ENCODE data around the gene OR4K13.

Gene OR4K13, protein sequence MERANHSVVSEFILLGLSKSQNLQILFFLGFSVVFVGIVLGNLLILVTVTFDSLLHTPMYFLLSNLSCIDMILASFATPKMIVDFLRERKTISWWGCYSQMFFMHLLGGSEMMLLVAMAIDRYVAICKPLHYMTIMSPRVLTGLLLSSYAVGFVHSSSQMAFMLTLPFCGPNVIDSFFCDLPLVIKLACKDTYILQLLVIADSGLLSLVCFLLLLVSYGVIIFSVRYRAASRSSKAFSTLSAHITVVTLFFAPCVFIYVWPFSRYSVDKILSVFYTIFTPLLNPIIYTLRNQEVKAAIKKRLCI

DNA sequence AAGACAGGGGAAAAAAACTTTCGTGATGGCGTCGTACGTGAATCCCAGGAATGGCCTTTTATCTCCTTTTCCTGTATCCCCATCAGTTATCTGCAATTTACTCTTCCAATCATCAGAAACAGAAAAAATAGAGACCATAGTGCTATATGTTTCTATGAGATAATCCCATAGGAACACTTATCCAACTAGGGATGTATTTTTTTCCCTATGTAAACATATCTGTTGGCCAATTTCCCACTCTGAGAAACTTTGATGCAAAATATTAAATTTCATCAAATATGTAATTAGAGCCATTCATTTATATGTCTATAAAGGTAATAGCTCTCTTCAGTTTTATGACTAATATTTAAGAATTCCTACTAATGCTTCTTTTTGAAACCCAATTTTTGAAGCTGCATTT is at the start of gene OR4K13:
OR4K13 (minus strand) TSS at position 101 of the 400 bp plus-strand sequence. CDS start 1,280 bp downstream, outside the sequence.
- no peak for DNase-seq (ENCODE audit: low spot score)

DNA sequence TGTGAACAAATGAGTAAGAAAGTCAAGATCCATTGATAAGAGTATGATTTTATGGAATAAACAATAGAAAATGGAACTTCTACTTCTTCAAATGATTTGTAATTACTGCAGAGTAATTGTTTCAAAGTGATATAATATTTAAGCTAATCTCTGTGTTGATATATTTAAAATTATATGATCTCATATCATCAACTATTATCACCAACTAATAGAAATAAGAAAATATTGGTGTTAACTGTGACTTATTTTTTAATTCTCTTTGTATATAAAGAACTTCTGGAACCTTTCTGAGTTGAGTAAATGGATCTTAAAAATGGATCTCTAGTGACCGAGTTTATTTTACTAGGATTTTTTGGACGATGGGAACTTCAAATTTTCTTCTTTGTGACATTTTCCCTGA is 23.9 kb upstream of the OR4K13 start, which contains the start of gene OR4L1:
OR4L1 (plus strand) TSS at position 301 of the 400 bp plus-strand sequence; CDS start at position 301, 0 bp downstream.
- no peak for DNase-seq (ENCODE audit: low spot score)

DNA sequence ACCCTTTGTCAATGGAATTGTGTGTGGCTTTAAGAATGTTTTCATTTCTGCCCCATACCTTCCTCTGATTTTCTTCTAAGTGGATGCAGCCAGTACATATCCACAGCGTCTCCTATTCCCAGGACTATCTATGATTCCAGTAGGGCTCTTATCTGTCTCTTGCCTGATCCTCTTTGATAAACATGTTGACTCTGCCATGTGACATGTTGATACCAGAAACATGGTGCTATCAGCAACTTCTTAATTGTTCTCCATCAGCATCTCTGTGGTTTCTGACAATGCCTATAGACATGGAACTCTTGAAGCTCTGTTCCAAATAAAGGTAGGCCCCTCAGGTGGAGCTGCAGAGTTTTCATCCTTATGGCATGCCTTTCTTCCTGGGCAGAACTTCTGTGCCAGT is 12.4 kb upstream of the OR4K13 start:
- DNase-seq (ENCODE audit: low spot score), result no peak

DNA sequence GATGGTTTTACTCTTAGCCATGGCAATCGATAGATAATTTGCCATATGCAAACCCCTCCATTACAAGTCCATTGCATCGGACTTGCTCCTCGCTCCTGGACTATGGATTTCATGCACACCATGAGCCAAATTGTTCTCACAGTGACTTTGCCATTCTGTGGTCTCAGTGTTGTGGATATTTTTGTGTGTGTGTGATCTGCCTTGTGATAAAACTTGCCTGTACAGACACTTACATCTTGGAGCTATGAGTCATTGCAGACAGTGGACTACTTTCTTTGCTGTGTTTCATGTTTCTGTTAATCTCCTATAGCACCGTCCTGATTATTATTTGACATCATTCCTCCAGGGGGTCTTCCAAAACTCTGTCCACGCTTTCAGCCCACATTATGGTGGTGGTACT is 8.4 kb upstream of the OR4K13 start:
- DNase-seq (ENCODE audit: low spot score), result no peak

DNA sequence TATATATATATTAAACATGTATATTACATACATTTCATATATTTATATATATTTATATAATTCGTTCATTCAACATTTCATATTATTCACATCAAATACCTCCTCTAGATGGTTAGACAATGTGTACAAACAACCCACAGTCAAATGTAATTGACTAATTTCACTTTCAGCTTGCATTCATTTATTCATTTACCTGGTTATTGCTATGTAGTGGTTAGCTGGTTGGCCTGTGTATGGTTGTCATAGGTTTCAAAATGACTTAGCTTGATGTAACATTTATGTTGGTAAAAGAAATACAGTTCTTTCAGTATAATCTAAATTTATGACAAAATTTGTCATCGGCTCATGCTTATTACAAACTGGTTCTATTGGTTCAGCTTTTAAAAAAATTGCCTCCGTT is 389 bp downstream of the OR4K13 start:
- DNase-seq (ENCODE audit: low spot score), result no peak

DNA sequence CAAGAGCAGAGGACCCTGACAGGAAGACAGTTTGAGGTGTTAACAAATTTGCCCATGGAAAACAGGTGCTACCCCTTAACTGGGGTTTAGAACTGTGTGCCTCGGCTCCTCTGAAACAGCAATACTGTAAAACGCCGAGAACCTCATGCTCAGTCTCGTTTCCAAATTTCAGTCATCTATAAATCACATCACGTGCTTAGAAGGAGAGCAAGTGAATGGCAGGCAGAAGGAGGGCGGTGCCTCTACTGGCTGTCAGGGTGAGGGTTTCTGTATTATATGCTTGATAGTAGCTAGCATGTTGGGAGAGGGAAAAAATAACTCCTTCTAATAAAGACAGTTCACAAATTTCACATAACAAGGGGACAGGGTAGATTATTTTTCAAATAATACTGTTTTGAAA is 4.8 kb downstream of the OR4K13 start:
- DNase-seq (ENCODE audit: low spot score), result no peak

DNA sequence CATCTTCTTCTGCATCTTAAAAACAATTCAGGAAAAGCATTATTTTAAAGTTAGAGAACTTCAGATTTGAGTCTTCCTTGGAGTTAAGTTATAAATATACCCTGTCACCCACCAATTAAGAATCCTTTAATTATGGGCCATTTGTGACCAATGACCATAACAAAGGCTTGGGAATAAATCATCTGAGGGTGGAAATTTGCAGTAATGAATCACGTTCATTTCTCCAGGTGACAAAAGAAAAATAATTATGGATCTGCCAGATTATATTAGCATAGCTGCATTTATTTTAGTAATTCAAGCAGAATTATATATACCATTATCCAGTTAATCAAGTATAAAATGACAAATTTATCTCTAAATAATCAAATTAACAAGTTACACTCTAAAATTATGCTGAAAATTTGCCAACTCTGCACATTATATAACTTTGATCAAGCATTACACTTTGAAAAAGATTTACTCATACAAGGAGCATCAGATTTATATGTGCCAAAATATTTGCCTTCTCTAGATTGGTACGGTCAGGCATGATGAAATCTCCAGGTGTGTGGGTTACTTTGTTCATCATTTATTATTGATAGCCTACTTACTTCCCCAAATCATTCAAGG is 16.5 kb downstream of the OR4K13 start, which contains the start of gene OR4K14:
OR4K14 (minus strand) TSS at position 51 of the 609 bp plus-strand sequence. CDS start 4,114 bp downstream, outside the sequence.
- no peak for DNase-seq (ENCODE audit: low spot score)

DNA sequence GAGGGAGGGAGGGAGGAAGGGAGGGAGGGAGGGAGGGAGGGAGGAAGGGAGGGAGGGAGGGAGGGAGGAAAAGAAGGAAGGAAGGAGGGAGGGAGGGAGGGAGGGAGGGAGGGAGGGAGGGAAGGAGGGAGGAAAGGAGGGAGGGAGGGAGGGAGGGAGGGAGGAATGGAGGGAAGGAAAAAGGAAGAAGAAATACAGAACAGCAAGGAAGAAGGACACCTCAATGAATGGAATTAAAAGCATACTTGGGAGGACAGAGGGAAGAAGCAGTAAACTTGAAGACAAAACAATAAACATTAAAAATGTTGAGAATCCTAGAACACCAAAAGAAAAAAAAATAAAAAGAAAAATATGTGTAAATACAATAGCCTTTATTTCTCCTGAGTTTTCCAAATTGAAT is 27.7 kb downstream of the OR4K13 start:
- DNase-seq (ENCODE audit: low spot score), result no peak

DNA sequence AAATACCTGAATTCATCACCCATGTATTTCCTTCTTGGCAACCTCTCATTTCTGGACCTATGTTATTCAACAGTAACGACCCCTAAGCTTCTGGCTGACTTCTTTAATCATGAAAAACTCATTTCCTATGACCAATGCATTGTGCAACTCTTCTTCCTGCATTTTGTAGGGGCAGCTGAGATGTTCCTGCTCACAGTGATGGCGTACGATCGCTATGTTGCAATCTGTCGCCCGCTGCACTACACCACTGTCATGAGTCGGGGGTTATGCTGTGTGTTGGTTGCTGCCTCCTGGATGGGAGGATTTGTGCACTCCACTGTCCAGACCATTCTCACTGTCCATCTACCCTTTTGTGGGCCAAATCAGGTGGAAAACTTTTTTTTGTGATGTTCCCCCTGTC is 33.5 kb downstream of the OR4K13 start:
- no peak for DNase-seq (ENCODE audit: low spot score)

DNA sequence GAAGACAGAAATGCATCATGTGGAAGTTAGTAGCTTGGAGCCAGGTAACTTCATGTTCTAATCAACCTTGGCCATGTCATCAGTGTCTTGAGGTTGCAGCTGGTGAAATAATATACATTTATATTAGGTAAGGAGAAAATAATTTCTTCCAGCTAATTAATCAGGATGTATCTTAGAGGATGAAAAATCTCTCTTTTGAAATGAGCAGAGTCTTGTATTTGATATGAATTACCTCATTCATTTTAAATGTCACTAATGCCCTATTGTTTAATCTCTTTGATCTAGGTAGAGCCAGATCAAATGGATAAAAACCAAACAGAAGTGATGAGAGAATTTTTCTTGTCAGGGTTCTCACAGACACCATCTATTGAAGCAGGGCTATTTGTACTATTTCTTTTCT is 34.0 kb downstream of the OR4K13 start, which contains the start of gene OR4Q2:
OR4Q2 (plus strand) TSS at position 301 of the 400 bp plus-strand sequence.
- no peak for DNase-seq (ENCODE audit: low spot score)

DNA sequence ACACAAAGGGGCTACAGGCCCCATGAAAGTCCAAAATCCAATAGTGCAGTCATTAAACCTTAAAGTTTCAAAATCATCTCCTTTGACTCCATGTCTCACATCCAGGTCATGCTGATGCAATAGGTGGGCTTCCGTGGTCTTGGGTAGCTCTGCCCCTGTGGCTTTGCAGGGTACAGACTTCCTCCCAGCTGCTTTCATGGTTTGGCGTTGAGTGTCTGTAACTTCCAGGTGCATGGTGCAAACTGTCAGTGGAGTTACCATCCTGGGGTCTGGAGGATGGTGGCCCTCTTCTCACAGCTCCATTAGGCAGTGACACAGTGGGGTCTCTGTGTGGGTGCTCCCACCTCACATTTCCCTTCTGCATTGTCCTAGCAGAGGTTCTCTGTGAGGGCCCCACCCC is 42.4 kb downstream of the OR4K13 start:
- DNase-seq (ENCODE audit: low spot score), result no peak

All from COLO829 (cell line).